Effector memory CD4-positive, alpha-beta T cell (primary cell): ENCODE results near the gene PCSK6.
"Not testable (repeated sequence)": the region's sequence is repeated elsewhere in the genome, so short reads cannot be mapped to it uniquely, and the experiment has no call there.

Source experiments
- DNase-seq, 3 donors: peaks; one replicate each; pipeline ENCODE4 v3.0.0-alpha.2; 2020
- H3K27ac ChIP-seq: 2 replicates; pipeline ENCODE4 v1.7.0; 2013; ENCODE audit warnings: mild to moderate bottlenecking, low read length, moderate library complexity; ENCODE audit not compliant: insufficient read depth, poor library complexity, severe bottlenecking
- H3K27me3 ChIP-seq: replicated peaks from 2 replicates; pipeline ENCODE4 v1.7.0; 2013; ENCODE audit warnings: mild to moderate bottlenecking, low read length; ENCODE audit not compliant: insufficient read depth, control insufficient read depth, poor library complexity, severe bottlenecking
- H3K36me3 ChIP-seq: 2 replicates; pipeline ENCODE4 v1.7.0; 2013; ENCODE audit warnings: mild to moderate bottlenecking, low read length, moderate library complexity; ENCODE audit not compliant: control insufficient read depth, insufficient read depth
- H3K4me1 ChIP-seq: 2 replicates; pipeline ENCODE4 v1.7.0; 2013; ENCODE audit warnings: low read length, mild to moderate bottlenecking; ENCODE audit not compliant: control insufficient read depth, insufficient read depth, poor library complexity, severe bottlenecking
- H3K4me3 ChIP-seq: 2 replicates; pipeline ENCODE4 v1.7.0; 2013; ENCODE audit warnings: low read length, low read depth, mild to moderate bottlenecking; ENCODE audit not compliant: insufficient read depth, poor library complexity, severe bottlenecking
- H3K9me3 ChIP-seq: 2 replicates; pipeline ENCODE4 v1.7.0; 2013; ENCODE audit warnings: mild to moderate bottlenecking, low read length, moderate library complexity; ENCODE audit not compliant: control insufficient read depth

PCSK6 gene

GRCh38 chr15:101382544-101382943, 107.0 kb downstream of the PCSK6 start:
- no peak for DNase-seq
- Histone ChIP-seq H3K27me3 (no peaks in the 10 kb centered on the region), H3K4me1 (no peaks in the 10 kb centered on the region), H3K27ac (no peak overlapping the region), H3K9me3 (no peaks in the 10 kb centered on the region), H3K36me3 (no peaks in the 10 kb centered on the region), H3K4me3 (no peak overlapping the region)

GRCh38 chr15:101381671-101382212, 107.8 kb downstream of the PCSK6 start:
- Histone ChIP-seq H3K9me3 (no peaks in the 10 kb centered on the region), H3K27me3 (no peaks in the 10 kb centered on the region), H3K27ac (no peak overlapping the region), H3K36me3 (no peaks in the 10 kb centered on the region), H3K4me3 (no peak overlapping the region), H3K4me1 (no peaks in the 10 kb centered on the region)
- DNase-seq, result no peak

- no peaks in the 10 kb centered on the region for H3K36me3 ChIP-seq
- DNase-seq, result no peak
- H3K27me3 ChIP-seq, result no peaks in the 10 kb centered on the region
- H3K27ac ChIP-seq, result no peak overlapping the region
- no peak overlapping the region for H3K4me3 ChIP-seq
- no peaks in the 10 kb centered on the region for H3K9me3 ChIP-seq
- H3K4me1 ChIP-seq, result no peaks in the 10 kb centered on the region
These were observed 109.4 kb downstream of the PCSK6 start for GRCh38 chr15:101380146-101380545.

GRCh38 chr15:101379647-101380046, 109.9 kb downstream of the PCSK6 start:
- no peak overlapping the region for H3K27ac ChIP-seq
- H3K4me3 ChIP-seq, result no peak overlapping the region
- no peak for DNase-seq
- no peaks in the 10 kb centered on the region for H3K4me1 ChIP-seq
- H3K36me3 ChIP-seq, result no peaks in the 10 kb centered on the region
- no peaks in the 10 kb centered on the region for H3K9me3 ChIP-seq
- no peaks in the 10 kb centered on the region for H3K27me3 ChIP-seq

GRCh38 chr15:101378879-101379278, 110.6 kb downstream of the PCSK6 start:
- Histone ChIP-seq H3K4me1 (no peaks in the 10 kb centered on the region), H3K36me3 (no peaks in the 10 kb centered on the region), H3K9me3 (no peaks in the 10 kb centered on the region), H3K27ac (no peak overlapping the region), H3K27me3 (no peaks in the 10 kb centered on the region), H3K4me3 (no peak overlapping the region)
- DNase-seq, result no peak

GRCh38 chr15:101378171-101378755, 111.2 kb downstream of the PCSK6 start:
- Histone ChIP-seq H3K27ac (no peak overlapping the region), H3K4me3 (no peak overlapping the region)
- no peak for DNase-seq

GRCh38 chr15:101376615-101377395, 112.7 kb downstream of the PCSK6 start:
- no peak overlapping the region for H3K4me3 ChIP-seq
- H3K27ac ChIP-seq, result no peak overlapping the region
- no peak for DNase-seq
- no peaks in the 10 kb centered on the region for H3K9me3 ChIP-seq
- no peaks in the 10 kb centered on the region for H3K27me3 ChIP-seq
- H3K4me1 ChIP-seq, result no peaks in the 10 kb centered on the region
- H3K36me3 ChIP-seq, result no peaks in the 10 kb centered on the region

More at GRCh38 chr15:101378171-101378755, 111.2 kb downstream of the PCSK6 start:
- no peaks in the 10 kb centered on the region for H3K36me3 ChIP-seq
- H3K27me3 ChIP-seq, result no peaks in the 10 kb centered on the region
- H3K9me3 ChIP-seq, result no peaks in the 10 kb centered on the region
- H3K4me1 ChIP-seq, result no peaks in the 10 kb centered on the region

GRCh38 chr15:101375006-101375405, 114.5 kb downstream of the PCSK6 start:
- not testable (repeated sequence) for H3K36me3 ChIP-seq, H3K4me1 ChIP-seq, H3K9me3 ChIP-seq, H3K27me3 ChIP-seq, H3K27ac ChIP-seq, DNase-seq, H3K4me3 ChIP-seq

- no peak overlapping the region for H3K27ac ChIP-seq
- no peak overlapping the region for H3K4me3 ChIP-seq
- no peaks in the 10 kb centered on the region for H3K9me3 ChIP-seq
- H3K27me3 ChIP-seq, result no peaks in the 10 kb centered on the region
- no peak for DNase-seq
- no peaks in the 10 kb centered on the region for H3K4me1 ChIP-seq
- H3K36me3 ChIP-seq, result no peaks in the 10 kb centered on the region
These were observed 115.2 kb downstream of the PCSK6 start for GRCh38 chr15:101374326-101374725.

- H3K27me3 ChIP-seq, result no peaks in the 10 kb centered on the region
These were observed 115.9 kb downstream of the PCSK6 start for GRCh38 chr15:101373577-101373976.

More at GRCh38 chr15:101373577-101373976, 115.9 kb downstream of the PCSK6 start:
- Histone ChIP-seq H3K9me3 (no peaks in the 10 kb centered on the region), H3K27ac (no peak overlapping the region), H3K36me3 (no peaks in the 10 kb centered on the region), H3K4me3 (no peak overlapping the region), H3K4me1 (no peaks in the 10 kb centered on the region)
- DNase-seq, result no peak
